GM06990 (cell line): ENCODE data around the gene NRCAM.
A peak's percentile ranks its signal among the peaks of the same experiment; 100 is the strongest.

Experiments used
- DNase-seq: peaks from one replicate; pipeline ENCODE4 v3.0.0-alpha.2; 2011; ENCODE audit not compliant: insufficient read length; ENCODE audit errors: extremely low read depth
- H3K27me3 ChIP-seq: replicated peaks from 2 replicates; pipeline ENCODE4 v1.6.0; 2011; ENCODE audit warnings: low read length; ENCODE audit not compliant: control insufficient read depth, insufficient read depth
- H3K36me3 ChIP-seq: 2 replicates; pipeline ENCODE4 v1.5.1; 2011; ENCODE audit warnings: low read length; ENCODE audit not compliant: control insufficient read depth, insufficient read depth
- H3K4me3 ChIP-seq: replicated peaks from 2 replicates; pipeline ENCODE4 v1.5.1; 2011; ENCODE audit warnings: low read depth, mild to moderate bottlenecking, control low read depth, low read length
- CTCF ChIP-seq: IDR thresholded peaks from 2 replicates; pipeline ENCODE4 v1.5.1; 2011; ENCODE audit warnings: low read length, control low read depth, mild to moderate bottlenecking, inconsistent platforms; ENCODE audit not compliant: insufficient read depth, poor library complexity, severe bottlenecking

NRCAM gene

GRCh38 chr7:108456845-108457540 lies 757 bp upstream of the NRCAM start:
- no peak for DNase-seq
- peaks cover 3% of the 10 kb centered on the region for H3K27me3 ChIP-seq
- no peak overlapping the region for H3K4me3 ChIP-seq
- TF ChIP-seq CTCF: no peak
- no peaks in the 10 kb centered on the region for H3K36me3 ChIP-seq

GRCh38 chr7:108455551-108455997 lies 662 bp downstream of the NRCAM start:
- H3K36me3 ChIP-seq: no peaks in the 10 kb centered on the region
- peak overlapping the region; percentile 61 for H3K4me3 ChIP-seq
- TF ChIP-seq CTCF: no peak
- peaks cover 1% of the 10 kb centered on the region for H3K27me3 ChIP-seq
- no peak for DNase-seq

- TF ChIP-seq CTCF: no peak
- Histone ChIP-seq H3K4me3 (peak overlapping the region; percentile 61), H3K36me3 (no peaks in the 10 kb centered on the region), H3K27me3 (peaks cover 1% of the 10 kb centered on the region)
- peak; percentile 57 for DNase-seq
These were observed 1.3 kb downstream of the NRCAM start for GRCh38 chr7:108454674-108455550.

GRCh38 chr7:108454317-108454673 lies 1.9 kb downstream of the NRCAM start:
- H3K36me3 ChIP-seq: no peaks in the 10 kb centered on the region
- H3K4me3 ChIP-seq: peak overlapping the region; percentile 61
- TF ChIP-seq CTCF: no peak
- no peak for DNase-seq
- peaks cover 1% of the 10 kb centered on the region; the same call in 1 of the 2 replicates for H3K27me3 ChIP-seq

- no peak overlapping the region for H3K4me3 ChIP-seq
- H3K36me3 ChIP-seq: no peaks in the 10 kb centered on the region
- H3K27me3 ChIP-seq: peaks cover 1% of the 10 kb centered on the region; the same call in 1 of the 2 replicates
- no peak for TF ChIP-seq CTCF
- no peak for DNase-seq
These were observed 2.9 kb downstream of the NRCAM start for GRCh38 chr7:108453320-108453719.
